Ishikawa (cell line): ENCODE measurements around the gene ABR.

Experiments
- CEBPB ChIP-seq: IDR thresholded peaks from 2 replicates; pipeline ENCODE4 v1.6.1; 2012
- CREB1 ChIP-seq: IDR thresholded peaks from 2 replicates; pipeline ENCODE4 v1.6.1; 2012; ENCODE audit warnings: low read depth
- EGR1 ChIP-seq: IDR thresholded peaks from 2 replicates; pipeline ENCODE4 v1.6.1; 2012
- EP300 ChIP-seq: IDR thresholded peaks from 2 replicates; pipeline ENCODE4 v1.6.1; 2012; ENCODE audit warnings: borderline replicate concordance
- FOXM1 ChIP-seq: IDR thresholded peaks from 2 replicates; pipeline ENCODE4 v1.6.1; 2012; ENCODE audit warnings: low read depth, borderline replicate concordance
- MAX ChIP-seq: IDR thresholded peaks from 2 replicates; pipeline ENCODE4 v1.6.1; 2012
- NFIC ChIP-seq: IDR thresholded peaks from 2 replicates; pipeline ENCODE4 v1.6.1; 2012
- RAD21 ChIP-seq: IDR thresholded peaks from 2 replicates; pipeline ENCODE4 v1.6.1; 2012; ENCODE audit warnings: low read depth
- REST ChIP-seq: IDR thresholded peaks from 2 replicates; pipeline ENCODE4 v1.6.1; 2012; ENCODE audit warnings: low read depth, mild to moderate bottlenecking
- TAF1 ChIP-seq: IDR thresholded peaks from 2 replicates; pipeline ENCODE4 v1.6.1; 2012; ENCODE audit warnings: low read depth, mild to moderate bottlenecking
- TCF12 ChIP-seq: IDR thresholded peaks from 2 replicates; pipeline ENCODE4 v1.6.1; 2012; ENCODE audit warnings: low read depth
- TEAD4 ChIP-seq: IDR thresholded peaks from 2 replicates; pipeline ENCODE4 v1.6.1; 2012
- YY1 ChIP-seq: IDR thresholded peaks from 2 replicates; pipeline ENCODE4 v1.6.1; 2012; ENCODE audit warnings: low read depth
- ZBTB7A ChIP-seq: IDR thresholded peaks from 2 replicates; pipeline ENCODE4 v1.6.1; 2012; ENCODE audit warnings: low read depth
- TF ChIP-seq, protein P1 (sequence below): IDR thresholded peaks from 2 replicates; pipeline ENCODE4 v1.6.1; 2012

ABR gene

DNA sequence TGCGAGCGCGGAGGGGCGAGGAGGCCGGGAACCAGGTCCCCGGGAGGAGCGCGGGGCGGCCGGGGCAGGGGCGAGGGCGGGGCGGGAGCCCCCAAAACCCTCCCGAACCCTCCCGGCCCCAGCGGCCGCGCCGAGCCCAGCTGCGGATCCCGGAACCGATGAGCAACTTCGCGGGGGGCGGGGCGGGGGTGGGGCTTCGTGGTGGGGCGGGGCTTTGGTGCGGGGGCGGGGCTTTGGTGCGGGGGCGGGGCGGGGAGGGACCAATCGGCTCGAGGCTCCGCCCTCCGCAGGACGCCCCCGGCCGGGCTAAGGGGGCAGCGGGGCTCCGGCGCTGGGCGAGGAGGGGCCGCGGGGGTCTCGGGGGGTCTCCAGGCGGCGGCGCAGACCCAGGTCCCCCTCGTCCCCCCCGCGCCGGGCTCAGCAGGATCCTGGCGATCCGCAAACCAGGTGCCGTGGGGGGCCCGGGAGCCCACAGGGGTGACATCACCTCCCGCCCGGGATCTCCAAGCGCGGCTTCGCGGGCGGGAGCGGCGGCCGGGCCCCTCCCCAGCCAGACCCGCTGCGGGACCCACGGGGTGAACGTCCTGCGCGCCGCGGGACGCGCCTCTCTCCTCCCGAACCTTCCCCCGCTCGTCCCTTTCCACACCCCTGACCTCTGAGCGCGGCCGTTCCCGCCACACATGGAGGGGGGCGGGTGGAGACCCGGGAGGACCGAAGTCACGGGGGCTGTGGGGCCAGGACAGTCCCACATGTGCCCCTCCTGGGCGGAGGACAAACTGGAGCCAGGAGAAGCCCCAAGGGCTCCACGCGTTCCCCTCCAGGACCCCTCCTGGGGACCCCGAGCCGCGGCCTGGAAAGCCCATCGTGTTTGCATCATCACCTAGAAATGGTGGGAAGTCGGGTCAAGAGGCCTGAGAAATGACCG lies at the start of gene ABR:
TSS of gene ABR (minus strand) at position 164 of the 925 bp plus-strand sequence. CDS start 254 bp downstream, outside the sequence.
- TF ChIP-seq EGR1 (no peak), CREB1 (no peak), MAX (no peak), ZBTB7A (peak; percentile 77)

- TF ChIP-seq EGR1 (peak; percentile 61; the same call in 1 of the 2 replicates), REST (no peak), RAD21 (no peak), CREB1 (no peak), NFIC (no peak), EP300 (no peak)
These were observed 49.6 kb upstream of the ABR start for GRCh38 chr17:1229349-1229899.

- TF ChIP-seq, protein P1, sequence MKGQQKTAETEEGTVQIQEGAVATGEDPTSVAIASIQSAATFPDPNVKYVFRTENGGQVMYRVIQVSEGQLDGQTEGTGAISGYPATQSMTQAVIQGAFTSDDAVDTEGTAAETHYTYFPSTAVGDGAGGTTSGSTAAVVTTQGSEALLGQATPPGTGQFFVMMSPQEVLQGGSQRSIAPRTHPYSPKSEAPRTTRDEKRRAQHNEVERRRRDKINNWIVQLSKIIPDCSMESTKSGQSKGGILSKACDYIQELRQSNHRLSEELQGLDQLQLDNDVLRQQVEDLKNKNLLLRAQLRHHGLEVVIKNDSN: no peak
- TF ChIP-seq TEAD4: no peak
- no peak for TF ChIP-seq RAD21
- no peak for TF ChIP-seq CEBPB
- TF ChIP-seq MAX: no peak
- TF ChIP-seq TAF1: no peak
- no peak for TF ChIP-seq REST
- no peak for TF ChIP-seq NFIC
- no peak for TF ChIP-seq YY1
- TF ChIP-seq CREB1: no peak
- TF ChIP-seq FOXM1: no peak
- no peak for TF ChIP-seq TCF12
- TF ChIP-seq ZBTB7A: no peak
- no peak for TF ChIP-seq EGR1
- TF ChIP-seq EP300: no peak
These were observed 49.1 kb upstream of the ABR start for GRCh38 chr17:1228781-1229348.

DNA sequence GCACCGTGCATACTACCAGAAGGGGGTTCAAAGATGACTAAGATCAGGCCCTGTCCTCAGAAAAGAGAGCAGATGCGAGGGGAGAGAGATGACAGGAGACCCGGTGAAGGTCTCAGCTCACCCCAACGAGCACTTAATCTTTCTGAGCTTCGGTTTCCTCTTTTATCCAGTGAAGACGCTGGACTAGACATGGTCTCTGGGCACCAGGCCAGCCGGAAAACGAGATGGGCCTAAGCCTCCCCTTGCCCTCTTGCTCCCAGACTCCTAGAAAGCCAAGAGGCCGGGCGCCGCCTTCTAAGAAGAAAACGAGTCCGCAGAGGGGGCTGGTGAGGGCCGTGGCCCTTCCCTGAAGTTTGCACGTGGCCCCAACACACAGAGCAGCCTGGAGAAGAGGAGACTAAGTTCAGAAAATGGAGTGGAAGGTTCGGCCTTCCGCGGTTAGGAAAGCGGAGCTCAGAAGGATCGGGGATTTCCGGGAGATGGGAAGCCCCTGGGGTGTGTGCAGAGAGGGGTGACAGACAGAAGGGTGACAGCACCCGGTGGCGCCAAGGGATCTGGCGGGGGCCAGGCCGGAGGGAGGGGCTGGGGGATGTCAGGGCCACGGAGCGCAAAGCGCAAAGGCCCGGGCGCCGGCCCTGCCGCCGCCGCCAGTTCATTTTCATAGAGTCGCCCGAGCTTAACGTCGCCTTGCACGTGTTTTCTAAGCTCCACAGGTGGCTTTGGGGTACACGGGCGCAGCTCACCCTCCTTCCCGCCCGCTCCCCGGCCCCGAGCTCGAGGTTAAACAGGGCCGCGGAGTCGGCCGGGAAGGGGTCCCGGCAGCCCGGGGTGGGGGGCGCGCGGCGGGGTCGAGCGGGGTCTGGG lies 48.4 kb upstream of the ABR start:
- TF ChIP-seq REST: no peak
- no peak for TF ChIP-seq CEBPB
- 0 out of 2 replicates have a peak, but pooled peaks have one; percentile 7 for TF ChIP-seq ZBTB7A
